K562 (cell line): ENCODE data around the gene TRNAU1AP. TPM values are rescaled to one million over a fixed set of nuclear protein-coding genes. Genes with fewer than 3 reads are reported as not detected.

Source experiments
- CEBPZ ChIP-seq: fragments of 150-350 bp; IDR thresholded peaks from 2 replicates; pipeline ENCODE4 v1.6.1; 2014; ENCODE audit warnings: low read depth, mild to moderate bottlenecking, low read length, borderline replicate concordance
- CHD1 ChIP-seq: fragments of 200-600 bp; sonication (generic); IDR thresholded peaks from one replicate; pipeline ENCODE4 v1.6.1; 2012; ENCODE audit warnings: mild to moderate bottlenecking, moderate library complexity, low read length, inconsistent platforms
- DACH1 ChIP-seq: fragments of 450-650 bp; IDR thresholded peaks from 2 replicates; pipeline ENCODE4 v1.6.1; 2018; ENCODE audit not compliant: partially characterized antibody
- E2F3 ChIP-seq: fragments of 250-450 bp; sonication (Bioruptor Pico); IDR thresholded peaks from 2 replicates; pipeline ENCODE4 v1.4.0; 2020; ENCODE audit warnings: mild to moderate bottlenecking
- ELF2 ChIP-seq: fragments of 250-450 bp; sonication (Bioruptor Pico); IDR thresholded peaks from 2 replicates; pipeline ENCODE4 v1.5.0; 2021; ENCODE audit warnings: mild to moderate bottlenecking
- GTF2F1 ChIP-seq: IDR thresholded peaks from 2 replicates; pipeline ENCODE4 v1.6.1; 2011; ENCODE audit warnings: low read depth, low read length, improper control_type of control experiment
- HDAC8 ChIP-seq: fragments of 450-650 bp; IDR thresholded peaks from 2 replicates; pipeline ENCODE4 v1.6.1; 2016; ENCODE audit warnings: mild to moderate bottlenecking, missing genetic modification characterization, moderate library complexity, missing compliant biosample characterization
- NONO ChIP-seq, 2 experiments: fragments of 200-400 bp in 1 of 2; fragments of 450-650 bp in 1 of 2; formaldehyde crosslinking in 1 of 2; IDR thresholded peaks; 2 replicates each; pipeline ENCODE4 v1.6.1; 2017; ENCODE audit warnings: low read depth in 2 of 2, mild to moderate bottlenecking in 2 of 2, moderate library complexity in 2 of 2, low read length in 1 of 2
- PBX2 ChIP-seq, 2 experiments: IDR thresholded peaks in 1 of 2; conservative IDR thresholded peaks in 1 of 2; 2 replicates each; pipeline ENCODE4 v1.6.1; 2016; ENCODE audit warnings: low read depth in 2 of 2, mild to moderate bottlenecking in 1 of 2, missing compliant biosample characterization in 1 of 2, missing genetic modification characterization in 1 of 2, moderate library complexity in 1 of 2
- POLR2A ChIP-seq: fragments of 450-650 bp; conservative IDR thresholded peaks from 2 replicates; pipeline ENCODE4 v1.6.1; 2016
- PYGO2 ChIP-seq: fragments of 450-650 bp; IDR thresholded peaks from 2 replicates; pipeline ENCODE4 v1.6.1; 2016; ENCODE audit warnings: mild to moderate bottlenecking, missing genetic modification characterization, moderate library complexity, missing compliant biosample characterization
- RBM22 ChIP-seq: fragments of 200-400 bp; formaldehyde crosslinking; IDR thresholded peaks from 2 replicates; pipeline ENCODE4 v1.6.1; 2018; ENCODE audit warnings: low read length, low read depth; ENCODE audit not compliant: poor library complexity, severe bottlenecking
- ZFPM2 ChIP-seq: fragments of 250-450 bp; sonication (Bioruptor Pico); IDR thresholded peaks from 2 replicates; pipeline ENCODE4 v1.5.1; 2022; ENCODE audit warnings: mild to moderate bottlenecking
- ZNF280A ChIP-seq: fragments of 450-650 bp; IDR thresholded peaks from 2 replicates; pipeline ENCODE4 v1.6.1; 2018; ENCODE audit warnings: mild to moderate bottlenecking, low read depth; ENCODE audit not compliant: partially characterized antibody
- ZNF592 ChIP-seq: fragments of 450-650 bp; IDR thresholded peaks from 2 replicates; pipeline ENCODE4 v1.6.1; 2017; ENCODE audit warnings: antibody characterized with exemption, mild to moderate bottlenecking
- polyA plus RNA-seq, 8 experiments: library from polyadenylated mRNA; depleted of rRNA in 4 of 8; stranded (reverse) in 5 of 8; unstranded in 3 of 8; fragments of >200 nt; fragmentation: Nextera tagmentation in 2 of 8; fragmentation: Illumina TruSeq in 1 of 8; extraction: Ambion mirVana in 2 of 8; extraction: Trizol in 1 of 8; gene quantifications; 2 replicates each; pipeline versions ENCODE4 v1.2.1 to v1.2.3, GENCODE V29; 2011 to 2014; ENCODE audit warnings: inconsistent platforms in 1 of 8, missing spikeins in 1 of 8
- total RNA-seq, 7 experiments: library from RNA; depleted of rRNA in 6 of 7; stranded (reverse); fragments of >200 nt in 6 of 7; fragmentation: Illumina TruSeq in 2 of 7; extraction: Trizol in 2 of 7; gene quantifications; 2 replicates each; pipeline versions ENCODE4 v1.2.1 to v1.2.3, GENCODE V29; 2011 to 2021; ENCODE audit warnings: low replicate concordance in 1 of 7

TRNAU1AP gene
- total and polyA plus RNA-seq, 9 of the 15 experiments (the other 6 are each of a cell fraction or from before 2014, with no cell fraction given) = 34.9 to 110 (median 46.3) TPM

- no peak for TF ChIP-seq ZNF592
- peak; percentile 94 for TF ChIP-seq POLR2A
- TF ChIP-seq DACH1 = peak; percentile 12
- no peak for TF ChIP-seq CHD1
- no peak; the same call in 1 of the 2 replicates for TF ChIP-seq ELF2
- TF ChIP-seq E2F3 (CRISPR knock-in tag) = no peak
- no peak for TF ChIP-seq PBX2 (CRISPR knock-in tag; IDR thresholded peaks at IDR 0.05; ENCODE audit: low read depth)
- no peak for TF ChIP-seq PBX2 (tag; conservative IDR thresholded peaks at IDR 0.05; ENCODE audit: low read depth)
- peak; percentile 79; the same call in 1 of the 2 replicates for TF ChIP-seq GTF2F1
- TF ChIP-seq CEBPZ = peak; percentile 8; the same call in 1 of the 2 replicates
- peak; percentile 58; the same call in 1 of the 2 replicates for TF ChIP-seq ZFPM2
- TF ChIP-seq NONO (IDR thresholded peaks at IDR 0.05; ENCODE audit: low read depth in 2 of 2, low read length in 1 of 2) = peak in 1 of 2 experiments; percentile 56; a peak in 1 of 4 replicates
- TF ChIP-seq RBM22 = peak; percentile 79
- TF ChIP-seq PYGO2 (tag) = no peak
- TF ChIP-seq HDAC8 (tag) = peak; percentile 43; the same call in 1 of the 2 replicates
- TF ChIP-seq ZNF280A = no peak
These were observed 41.9 kb upstream of the TRNAU1AP start (continued) for GRCh38 chr1:28510970-28511440.
